IMR-90 (cell line): ENCODE data around the gene SNAPC4. TPM values are rescaled to one million over a fixed set of nuclear protein-coding genes. Genes with fewer than 3 reads are reported as not detected.
A peak's percentile ranks its signal among the peaks of the same experiment; 100 is the strongest.

Experiments used
- ATAC-seq: fragments of 200-7000 bp; cut with Tn5 transposase; 2 replicates; pipeline ENCODE4 v1.9.1; 2020; ENCODE audit warnings: low read depth, mild to moderate bottlenecking, moderate library complexity
- BruUV-seq: library from RNA; stranded (reverse); fragments of 400-500 nt; replicated peaks from 2 replicates; lab custom pipeline; 2021; lab: Mats Ljungman, UMichigan
- CTCF ChIA-PET: fragments of 300-600 bp; formaldehyde crosslinking; extraction: SDS; loops from one replicate; lab custom pipeline; 2021; ENCODE audit warnings: antibody characterized with exemption; lab: Yijun Ruan, JAX
- POLR2A ChIA-PET: fragments of 300-600 bp; sonication (Branson Sonifier 250); formaldehyde crosslinking; loops from one replicate; lab custom pipeline; 2022; ENCODE audit warnings: antibody characterized with exemption; ENCODE audit not compliant: unreplicated experiment; lab: Charles Lee
- DNase-seq: peaks from one replicate; pipeline ENCODE4 v3.0.0; 2013
- H2AFZ ChIP-seq: replicated peaks from 2 replicates; pipeline ENCODE3; 2013; ENCODE audit warnings: low read length, mild to moderate bottlenecking; ENCODE audit not compliant: poor library complexity
- H2AK5ac ChIP-seq: 2 replicates; pipeline ENCODE4 v1.6.1; 2013; ENCODE audit warnings: low read depth, low read length, inconsistent platforms
- H2AK9ac ChIP-seq: replicated peaks from 2 replicates; pipeline ENCODE3; 2013; ENCODE audit warnings: mild to moderate bottlenecking, low read depth, low read length, moderate library complexity; ENCODE audit not compliant: poor library complexity
- H2BK120ac ChIP-seq: 2 replicates; pipeline ENCODE4 v1.6.1; 2013; ENCODE audit warnings: low read depth, low read length, inconsistent platforms
- H2BK15ac ChIP-seq: 3 replicates; pipeline ENCODE4 v1.6.1; 2013; ENCODE audit warnings: low read depth, low read length, inconsistent platforms
- H2BK20ac ChIP-seq: 2 replicates; pipeline ENCODE4 v1.6.1; 2013; ENCODE audit warnings: low read depth, mild to moderate bottlenecking, inconsistent platforms, low read length, moderate library complexity
- H2BK5ac ChIP-seq: 2 replicates; pipeline ENCODE4 v1.6.1; 2013; ENCODE audit warnings: mild to moderate bottlenecking, low read depth, low read length, inconsistent platforms; ENCODE audit not compliant: poor library complexity, severe bottlenecking
- H3K14ac ChIP-seq: replicated peaks from 2 replicates; pipeline ENCODE4 v1.6.1; 2013; ENCODE audit warnings: low read depth, low read length, inconsistent platforms
- H3K18ac ChIP-seq: 2 replicates; pipeline ENCODE4 v1.6.1; 2013; ENCODE audit warnings: low read depth, low read length, control low read depth
- H3K23ac ChIP-seq: 2 replicates; pipeline ENCODE4 v1.6.1; 2013; ENCODE audit warnings: low read depth, low read length, inconsistent platforms
- H3K27ac ChIP-seq: 2 replicates; pipeline ENCODE4 v1.5.1; 2013; ENCODE audit warnings: mild to moderate bottlenecking, control low read depth, low read length; ENCODE audit not compliant: insufficient read depth
- H3K27me3 ChIP-seq: 2 replicates; pipeline ENCODE4 v1.6.1; 2013; ENCODE audit warnings: low read length; ENCODE audit not compliant: control insufficient read depth, insufficient read depth
- H3K36me3 ChIP-seq: 2 replicates; pipeline ENCODE4 v1.6.1; 2013; ENCODE audit warnings: low read length, mixed read lengths; ENCODE audit not compliant: control insufficient read depth, insufficient read depth
- H3K4ac ChIP-seq: 2 replicates; pipeline ENCODE4 v1.6.1; 2013; ENCODE audit warnings: low read depth, low read length, inconsistent platforms
- H3K4me1 ChIP-seq: 2 replicates; pipeline ENCODE4 v1.6.1; 2013; ENCODE audit warnings: low read length, mixed read lengths; ENCODE audit not compliant: control insufficient read depth, insufficient read depth
- H3K4me2 ChIP-seq: 2 replicates; pipeline ENCODE4 v1.6.1; 2013; ENCODE audit warnings: low read depth, mild to moderate bottlenecking, control low read depth, low read length, moderate library complexity
- H3K4me3 ChIP-seq: 2 replicates; pipeline ENCODE4 v1.5.1; 2013; ENCODE audit warnings: low read depth, mild to moderate bottlenecking, control low read depth, low read length, moderate library complexity; ENCODE audit not compliant: insufficient read depth
- H3K56ac ChIP-seq: 2 replicates; pipeline ENCODE4 v1.6.1; 2013; ENCODE audit warnings: low read length, inconsistent platforms; ENCODE audit not compliant: insufficient read depth; ENCODE audit errors: extremely low read depth
- H3K79me1 ChIP-seq, 2 experiments: 2 replicates each; pipeline ENCODE4 v1.6.1; 2013; ENCODE audit warnings: low read length in 2 of 2, inconsistent platforms in 1 of 2, low read depth in 1 of 2
- H3K9ac ChIP-seq: 2 replicates; pipeline ENCODE4 v1.6.1; 2013; ENCODE audit warnings: low read depth, low read length, control low read depth
- H3K9me1 ChIP-seq: 2 replicates; pipeline ENCODE4 v1.6.1; 2013; ENCODE audit warnings: low read length, inconsistent platforms; ENCODE audit not compliant: insufficient read depth
- H3K9me3 ChIP-seq: 2 replicates; pipeline ENCODE4 v1.6.1; 2013; ENCODE audit warnings: low read length; ENCODE audit not compliant: control insufficient read depth, insufficient read depth
- H4K20me1 ChIP-seq: 2 replicates; pipeline ENCODE4 v1.6.1; 2013; ENCODE audit warnings: low read length, inconsistent platforms; ENCODE audit not compliant: insufficient read depth
- H4K5ac ChIP-seq: 2 replicates; pipeline ENCODE4 v1.6.1; 2013; ENCODE audit warnings: mild to moderate bottlenecking, low read depth, low read length, control low read depth
- H4K8ac ChIP-seq, 2 experiments: 2 replicates each; pipeline ENCODE4 v1.6.1; 2013; ENCODE audit warnings: low read depth in 2 of 2, low read length in 2 of 2, control low read depth in 1 of 2, inconsistent platforms in 1 of 2
- H4K91ac ChIP-seq: 2 replicates; pipeline ENCODE4 v1.6.1; 2013; ENCODE audit warnings: low read depth, low read length, inconsistent platforms; ENCODE audit not compliant: insufficient read depth
- BHLHE40 ChIP-seq: fragments of 150-350 bp; IDR thresholded peaks from 2 replicates; pipeline ENCODE4 v1.6.1; 2016; ENCODE audit warnings: mild to moderate bottlenecking, low read depth, low read length
- CEBPB ChIP-seq: IDR thresholded peaks from 2 replicates; pipeline ENCODE4 v1.6.1; 2012; ENCODE audit warnings: low read depth, low read length, improper control_type of control experiment
- CTCF ChIP-seq: conservative IDR thresholded peaks from 2 replicates; pipeline ENCODE4 v1.5.1; 2012; ENCODE audit warnings: mild to moderate bottlenecking, low read depth, low read length, improper control_type of control experiment
- ELK1 ChIP-seq: fragments of 150-350 bp; IDR thresholded peaks from 2 replicates; pipeline ENCODE4 v1.6.1; 2016; ENCODE audit warnings: low read depth, mild to moderate bottlenecking, low read length, moderate library complexity, borderline replicate concordance
- FOS ChIP-seq: fragments of 150-350 bp; IDR thresholded peaks from 2 replicates; pipeline ENCODE4 v1.6.1; 2016; ENCODE audit warnings: low read depth, low read length
- MAZ ChIP-seq: IDR thresholded peaks from 2 replicates; pipeline ENCODE4 v1.6.1; 2012; ENCODE audit warnings: low read depth, mild to moderate bottlenecking, low read length, improper control_type of control experiment, moderate library complexity, borderline replicate concordance
- MXI1 ChIP-seq: IDR thresholded peaks from 2 replicates; pipeline ENCODE4 v1.6.1; 2012; ENCODE audit warnings: low read depth, mild to moderate bottlenecking, low read length, moderate library complexity, borderline replicate concordance
- NFE2L2 ChIP-seq: fragments of 150-350 bp; IDR thresholded peaks from 2 replicates; pipeline ENCODE4 v1.6.1; 2016; ENCODE audit warnings: low read depth, mild to moderate bottlenecking, low read length
- POLR2A ChIP-seq: IDR thresholded peaks from 2 replicates; pipeline ENCODE4 v1.6.1; 2012; ENCODE audit warnings: mild to moderate bottlenecking, low read depth, low read length
- RAD21 ChIP-seq: IDR thresholded peaks from 2 replicates; pipeline ENCODE4 v1.6.1; 2012; ENCODE audit warnings: low read length, improper control_type of control experiment
- RCOR1 ChIP-seq: IDR thresholded peaks from 2 replicates; pipeline ENCODE4 v1.6.1; 2012; ENCODE audit warnings: mild to moderate bottlenecking, low read length, improper control_type of control experiment; ENCODE audit not compliant: insufficient replicate concordance
- RFX5 ChIP-seq: IDR thresholded peaks from 2 replicates; pipeline ENCODE4 v1.8.0; 2012; ENCODE audit warnings: low read depth, mild to moderate bottlenecking, low read length, moderate library complexity
- SMC3 ChIP-seq: fragments of 150-350 bp; IDR thresholded peaks from 2 replicates; pipeline ENCODE4 v1.6.1; 2016; ENCODE audit warnings: low read depth, mild to moderate bottlenecking, antibody characterized with exemption, low read length, moderate library complexity
- USF2 ChIP-seq: fragments of 150-350 bp; IDR thresholded peaks from 2 replicates; pipeline ENCODE4 v1.6.1; 2017; ENCODE audit warnings: mild to moderate bottlenecking, antibody characterized with exemption, low read length, low read depth
- WGBS, 2 experiments: methylation state at CpG; one replicate each; pipeline versions ENCODE4 v1.1.5 to v1.1.7; 2013; ENCODE audit warnings: missing lambda C conversion rate in 2 of 2; ENCODE audit not compliant: insufficient read length in 1 of 2; ENCODE audit errors: extremely low coverage in 2 of 2; 5-methylcytosine and 5-hydroxymethylcytosine counted together
- dilution Hi-C: fragments of 300-500 bp; cut with HindIII; formaldehyde crosslinking; loops from one replicate; pipeline ENCODE4 v1.14.3; 2018; ENCODE audit warnings: low sequenced_read_pairs; ENCODE audit not compliant: unreplicated experiment
- in situ Hi-C: fragments of 300-500 bp; cut with MboI; formaldehyde crosslinking; loops from 3 replicates; pipeline ENCODE4 v1.14.3; 2019; ENCODE audit warnings: low sequenced_read_pairs, inconsistent platforms, mixed read lengths
- intact Hi-C: fragments of 100-400 bp; cut with micrococcal nuclease; formaldehyde crosslinking; loops from 2 replicates; pipeline ENCODE4 v1.10.0; 2022
- polyA plus RNA-seq, 3 experiments: library from polyadenylated mRNA; depleted of rRNA; stranded (reverse); fragments of >200 nt; gene quantifications; 2 replicates each; pipeline ENCODE4 v1.2.3, GENCODE V29; 2012; ENCODE audit warnings: low replicate concordance in 1 of 3
- total RNA-seq: library from RNA; depleted of rRNA; stranded (reverse); fragments of >200 nt; gene quantifications from 2 replicates; pipeline ENCODE4 v1.2.3, GENCODE V29; 2012

The SNAPC4 gene
- total and polyA plus RNA-seq, 2 of the 4 experiments (the other 2 are of a cell fraction), result 2.5 to 6.5 TPM

GRCh38 chr9:136374183-136374575 is 25.8 kb downstream of the SNAPC4 start:
- CTCF ChIA-PET, result interaction anchor here (1.2 kb wide), 1 partner anchor 61 kb away, joined by 4 read pairs; no protein-coding TSS in a partner anchor
- DNase-seq, result no peak
- H3K36me3 ChIP-seq, result peaks cover 9% of the 10 kb centered on the region
- 90% methylated on average over 7 of the region's 14 CpGs; no CpG with 5 or more reads in 1 of the 2 experiments for WGBS, 2 experiments
- no peak overlapping the region for H3K4me3 ChIP-seq
- no TSS peak for BruUV-seq
- H3K27ac ChIP-seq, result no peak overlapping the region
- no peaks in the 10 kb centered on the region for H3K27me3 ChIP-seq
- POLR2A ChIA-PET, result no interaction called here
- TF ChIP-seq RCOR1, result no peak
- TF ChIP-seq USF2, result no peak
- no peak for TF ChIP-seq BHLHE40
- no peak for TF ChIP-seq NFE2L2
- no peak for TF ChIP-seq SMC3
- TF ChIP-seq CTCF, result no peak
- TF ChIP-seq MAZ, result no peak
- TF ChIP-seq RFX5, result no peak
- TF ChIP-seq ELK1, result no peak
- no peak for TF ChIP-seq FOS
- TF ChIP-seq MXI1, result no peak
- TF ChIP-seq RAD21, result no peak
- TF ChIP-seq CEBPB, result no peak
- TF ChIP-seq POLR2A, result no peak
- H4K91ac ChIP-seq, result no peak overlapping the region
- H3K4me2 ChIP-seq, result no peak overlapping the region
- peak overlapping the region; percentile 45 for H2AK9ac ChIP-seq
- intact Hi-C loops (no loop called here), in situ Hi-C loops (no loop called here), dilution Hi-C loops (no loop called here)
- no peak overlapping the region for H3K23ac ChIP-seq
- H3K18ac ChIP-seq, result no peak overlapping the region
- no peaks in the 10 kb centered on the region for H4K20me1 ChIP-seq
- no peak overlapping the region for H2BK5ac ChIP-seq
- H4K5ac ChIP-seq, result no peak overlapping the region
- H2BK120ac ChIP-seq, result no peak overlapping the region
- H3K9ac ChIP-seq, result no peak overlapping the region
- H4K8ac ChIP-seq, result no peak overlapping the region
- H2BK20ac ChIP-seq, result no peak overlapping the region
- no peak overlapping the region for H3K4ac ChIP-seq
- no peak overlapping the region for H3K14ac ChIP-seq
- H3K9me1 ChIP-seq, result peaks cover 9% of the 10 kb centered on the region
- no peak for ATAC-seq
- no peaks in the 10 kb centered on the region; a peak in 1 of 4 replicates for H3K79me1 ChIP-seq
- H2BK15ac ChIP-seq, result no peak overlapping the region
- peak overlapping the region; percentile 9; the same call in 1 of the 2 replicates for H2AK5ac ChIP-seq
- peaks cover 15% of the 10 kb centered on the region for H3K4me1 ChIP-seq
- H2AFZ ChIP-seq, result no peak overlapping the region
- H3K9me3 ChIP-seq, result no peaks in the 10 kb centered on the region
- no peak overlapping the region for H3K56ac ChIP-seq
